NCI-H2196 (cell line): ENCODE measurements around the gene ZYX.
"Not testable (repeated sequence)": the region's sequence is repeated elsewhere in the genome, so short reads cannot be mapped to it uniquely, and the experiment has no call there.

Experiments used
- DNase-seq: peaks from one replicate; lab custom pipeline; 2025; ENCODE audit not compliant: unreplicated experiment; lab: John Stamatoyannopoulos, UW

ZYX gene

GRCh38 chr7:143416565-143417149, 35.5 kb downstream of the ZYX start:
- DNase-seq: peak; percentile 51

DNA sequence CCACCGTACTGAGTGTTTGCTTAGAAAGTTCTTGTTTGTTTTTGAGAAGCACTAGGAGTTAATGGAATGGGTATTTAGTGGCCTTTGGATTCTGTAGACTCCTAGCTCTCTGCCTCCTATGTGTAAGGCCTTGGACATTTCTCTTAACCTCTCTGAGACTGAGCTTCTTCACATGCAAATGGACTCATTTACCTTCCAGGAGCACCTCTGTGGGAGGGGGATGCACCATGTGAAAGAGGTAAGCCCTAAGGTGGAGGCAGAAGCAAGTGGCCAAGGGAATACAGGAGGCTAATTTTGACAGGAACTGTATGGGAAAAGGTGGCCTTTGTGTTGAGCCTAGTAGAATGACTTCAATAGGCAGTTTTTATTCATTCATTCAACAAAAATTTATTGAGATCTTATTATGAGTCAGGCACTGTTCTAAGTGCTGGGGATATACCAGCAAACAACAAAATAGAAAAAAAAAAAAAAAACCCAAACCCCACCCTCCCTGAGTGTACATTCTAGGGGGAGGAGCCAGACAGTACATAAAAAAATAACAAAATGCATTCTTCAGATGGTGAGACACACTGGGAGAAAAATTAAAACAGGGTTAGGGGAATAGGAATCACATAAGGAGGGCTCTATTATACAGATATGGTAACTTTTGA, 36.7 kb downstream of the ZYX start:
- no peak for DNase-seq

- no peak for DNase-seq
Observed at GRCh38 chr7:143418681-143419458, 37.7 kb downstream of the ZYX start.

DNA sequence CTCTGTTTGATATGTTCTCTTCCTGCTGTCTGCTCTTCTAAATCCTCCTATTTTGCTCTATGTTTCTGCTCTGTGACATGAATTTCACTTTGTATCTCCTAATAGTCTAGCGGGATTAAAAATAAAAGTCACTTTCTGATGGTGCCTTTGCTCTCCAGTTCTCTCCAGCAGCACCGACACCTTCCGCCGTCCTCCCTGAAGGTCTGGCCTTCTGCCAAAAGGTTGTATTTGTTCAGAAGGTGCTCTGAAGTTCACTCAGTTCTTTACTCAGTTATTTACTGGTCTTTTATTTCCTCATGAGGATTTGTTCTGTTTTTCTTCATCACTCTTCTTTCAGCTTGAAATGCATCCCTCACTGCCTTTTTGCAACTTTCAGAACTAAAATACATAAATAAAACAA, 38.7 kb downstream of the ZYX start:
- peak; percentile 28 for DNase-seq

DNA sequence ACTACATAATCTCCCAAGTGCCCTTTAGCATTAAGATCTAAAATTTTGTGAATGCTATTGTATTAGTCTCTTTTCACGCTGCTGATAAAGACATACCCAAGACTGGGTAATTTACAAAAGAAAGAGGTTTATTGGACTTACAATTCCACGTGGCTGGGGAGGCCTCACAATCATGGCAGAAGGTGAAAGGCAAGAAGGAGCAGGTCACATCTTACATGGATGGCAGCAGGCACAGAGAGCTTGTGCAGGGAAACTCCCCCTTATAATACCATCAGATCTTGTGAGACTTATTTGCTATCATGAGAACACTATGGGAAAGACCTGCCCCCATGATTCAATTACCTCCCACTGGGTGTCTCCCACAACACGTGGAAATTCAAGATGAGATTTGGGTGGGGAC, 39.5 kb downstream of the ZYX start:
- not testable (repeated sequence) for DNase-seq

- no peak for DNase-seq
Observed at GRCh38 chr7:143422033-143422432, 40.9 kb downstream of the ZYX start.

- DNase-seq: not testable (repeated sequence)
Observed at GRCh38 chr7:143424476-143424875, 43.3 kb downstream of the ZYX start.

DNA sequence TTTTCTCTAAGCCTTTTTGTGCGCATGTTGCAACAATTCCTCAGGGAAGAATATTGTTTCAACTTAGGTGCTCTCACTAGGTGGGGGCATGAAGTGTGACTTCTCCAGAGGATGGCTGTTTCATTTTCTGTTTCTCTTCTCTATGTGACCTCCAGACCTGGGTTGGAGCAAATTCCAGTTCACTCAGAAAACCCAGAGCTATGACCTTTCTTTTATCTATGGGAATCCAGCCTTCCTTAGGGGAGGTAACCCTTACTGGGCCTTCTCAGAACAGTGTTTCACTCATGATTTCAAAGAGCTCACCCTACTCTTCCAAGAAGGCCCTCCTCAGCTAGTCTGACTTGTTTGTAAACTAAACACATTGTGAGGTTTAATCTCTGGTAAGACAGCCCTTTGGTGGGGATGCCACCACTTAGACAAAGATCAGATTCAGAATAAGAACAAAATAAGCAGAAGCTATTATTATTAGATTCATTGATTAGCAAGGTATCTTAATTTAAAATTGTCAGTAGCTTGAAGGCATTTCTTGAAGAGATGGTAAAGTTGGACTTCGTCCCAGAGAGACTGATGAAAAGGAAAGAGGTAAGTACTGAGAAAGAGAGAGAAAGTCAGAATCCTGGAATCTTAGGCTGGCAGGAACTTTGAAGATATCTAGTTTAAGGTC, 45.5 kb downstream of the ZYX start:
- no peak for DNase-seq

GRCh38 chr7:143429770-143430698, 48.9 kb downstream of the ZYX start:
- DNase-seq: no peak

- no peak for DNase-seq
Observed at GRCh38 chr7:143431109-143431508, 50.0 kb downstream of the ZYX start.

GRCh38 chr7:143433759-143434158, 52.6 kb downstream of the ZYX start:
- no peak for DNase-seq

DNA sequence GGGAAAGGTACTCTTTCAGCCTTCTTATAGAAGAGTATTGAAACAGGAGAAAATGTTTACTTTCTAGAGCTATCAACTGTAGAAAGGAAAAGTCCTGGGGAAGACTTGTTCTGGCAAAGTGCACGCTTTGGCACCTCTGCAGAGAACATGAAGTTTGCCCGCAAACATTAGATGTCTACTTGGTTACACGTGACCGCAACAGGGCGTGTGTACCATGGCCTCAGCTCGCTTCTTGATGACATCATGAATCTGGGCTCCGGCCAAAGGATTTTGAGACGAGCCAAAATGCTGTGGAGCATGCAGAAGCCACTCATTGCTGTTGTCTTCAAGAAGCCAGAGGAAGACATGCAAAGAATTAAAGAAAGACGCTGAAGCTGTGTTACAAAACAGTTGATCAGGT, 53.5 kb downstream of the ZYX start:
- peak; percentile 25 for DNase-seq

GRCh38 chr7:143435266-143435665, 54.1 kb downstream of the ZYX start:
- DNase-seq: no peak

DNA sequence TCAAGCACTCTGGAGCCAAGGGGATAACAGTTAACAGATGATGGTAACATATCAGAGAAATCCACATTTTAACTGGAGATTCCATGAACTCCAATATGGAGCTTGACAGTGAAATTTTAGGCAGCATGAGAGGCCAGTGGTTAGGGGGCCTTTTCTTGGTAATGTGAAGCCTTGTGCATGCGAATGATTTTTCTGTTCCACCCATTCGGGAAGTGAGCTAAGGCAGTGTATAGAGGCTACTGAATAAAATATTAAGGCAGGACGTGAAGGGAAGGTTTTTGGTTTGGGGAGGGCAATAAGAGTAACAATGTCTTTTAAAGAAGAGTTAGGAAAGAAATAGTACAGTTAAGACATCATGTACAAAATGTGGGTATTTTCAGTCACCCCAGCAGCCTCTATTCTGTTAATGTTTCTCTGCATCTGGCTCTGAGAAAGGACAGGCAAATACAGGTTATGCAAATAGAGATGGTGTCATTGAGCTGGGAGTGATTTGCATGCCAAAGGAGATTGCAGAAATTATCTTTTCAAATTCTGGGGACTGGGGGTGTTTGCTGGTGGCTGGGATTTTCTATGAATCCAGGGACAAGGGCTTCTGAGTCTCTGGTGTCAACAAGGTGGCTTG, 55.3 kb downstream of the ZYX start:
- DNase-seq: no peak

GRCh38 chr7:143437578-143437977, 56.4 kb downstream of the ZYX start:
- DNase-seq: no peak

DNA sequence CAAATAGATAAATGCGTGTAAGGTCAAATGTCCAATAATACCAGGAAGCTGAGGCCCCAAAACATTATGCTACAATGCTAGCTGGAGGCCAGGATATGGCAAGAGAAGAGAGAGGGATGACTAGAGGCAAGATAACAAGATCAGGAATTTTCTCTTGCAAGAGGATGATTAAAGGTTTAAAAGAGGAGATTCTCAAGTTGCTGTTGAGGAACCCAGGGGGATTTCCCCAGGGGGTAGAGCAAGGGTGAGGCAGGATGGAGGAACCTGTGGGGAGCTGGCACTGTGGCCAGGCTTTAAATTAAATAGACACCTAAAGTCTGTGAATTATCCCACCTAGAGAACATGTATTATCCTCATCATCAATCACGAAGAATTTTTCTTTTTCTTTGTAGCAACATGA, 58.7 kb downstream of the ZYX start:
- no peak for DNase-seq
